GM18907 (cell line): ENCODE measurements around the gene TSPAN32.
"Not testable (repeated sequence)": the region's sequence is repeated elsewhere in the genome, so short reads cannot be mapped to it uniquely, and the experiment has no call there.

Source experiments
- ATAC-seq: cut with Tn5 transposase; IDR thresholded peaks from one replicate; pipeline ENCODE4 v1.9.1; 2021; ENCODE audit warnings: mild to moderate bottlenecking, moderate library complexity; ENCODE audit not compliant: unreplicated experiment

Gene TSPAN32

GRCh38 chr11:2332569-2332968, 30.8 kb downstream of the TSPAN32 start:
- ATAC-seq, result not testable (repeated sequence)

- ATAC-seq, result not testable (repeated sequence)
Measured at GRCh38 chr11:2333486-2334205, 31.8 kb downstream of the TSPAN32 start.

- ATAC-seq, result not testable (repeated sequence)
Measured at GRCh38 chr11:2335286-2335685, 33.5 kb downstream of the TSPAN32 start.

GRCh38 chr11:2338760-2339159, 36.9 kb downstream of the TSPAN32 start:
- not testable (repeated sequence) for ATAC-seq

- ATAC-seq, result no peak
Measured at GRCh38 chr11:2342557-2342956, 40.7 kb downstream of the TSPAN32 start.

- ATAC-seq, result no peak
Measured at GRCh38 chr11:2342981-2343380, 41.2 kb downstream of the TSPAN32 start.

- ATAC-seq, result no peak
Measured at GRCh38 chr11:2343502-2343901, 41.7 kb downstream of the TSPAN32 start.

- ATAC-seq, result no peak
Measured at GRCh38 chr11:2345050-2345449, 43.2 kb downstream of the TSPAN32 start.

GRCh38 chr11:2346014-2346413, 44.2 kb downstream of the TSPAN32 start:
- no peak for ATAC-seq

GRCh38 chr11:2346586-2347307, 44.9 kb downstream of the TSPAN32 start:
- no peak for ATAC-seq

GRCh38 chr11:2347308-2347830, 45.6 kb downstream of the TSPAN32 start:
- ATAC-seq, result no peak

- no peak for ATAC-seq
Measured at GRCh38 chr11:2348986-2349385, 47.2 kb downstream of the TSPAN32 start.

- no peak for ATAC-seq
Measured at GRCh38 chr11:2351701-2352100, 49.9 kb downstream of the TSPAN32 start.

- no peak for ATAC-seq
Measured at GRCh38 chr11:2352420-2352819, 50.6 kb downstream of the TSPAN32 start.

GRCh38 chr11:2355000-2355644, 53.3 kb downstream of the TSPAN32 start:
- no peak for ATAC-seq

GRCh38 chr11:2357246-2357645, 55.4 kb downstream of the TSPAN32 start:
- ATAC-seq, result no peak

GRCh38 chr11:2357651-2358050, 55.8 kb downstream of the TSPAN32 start:
- ATAC-seq, result not testable (repeated sequence)

- ATAC-seq, result no peak
Measured at GRCh38 chr11:2358754-2359442, 57.1 kb downstream of the TSPAN32 start.

- no peak for ATAC-seq
Measured at GRCh38 chr11:2359557-2359956, 57.7 kb downstream of the TSPAN32 start.

GRCh38 chr11:2360081-2360642, 58.3 kb downstream of the TSPAN32 start:
- no peak for ATAC-seq

GRCh38 chr11:2361565-2361964, 59.8 kb downstream of the TSPAN32 start:
- ATAC-seq, result no peak
